GM12874 (cell line): ENCODE results near the gene XRCC2.

ENCODE experiments used
- TF ChIP-seq, protein P1 (sequence below): IDR thresholded peaks from 2 replicates; pipeline ENCODE4 v1.5.1; 2011; ENCODE audit warnings: low read depth, mild to moderate bottlenecking, control low read depth, low read length, moderate library complexity; ENCODE audit not compliant: insufficient read depth

The XRCC2 gene

DNA sequence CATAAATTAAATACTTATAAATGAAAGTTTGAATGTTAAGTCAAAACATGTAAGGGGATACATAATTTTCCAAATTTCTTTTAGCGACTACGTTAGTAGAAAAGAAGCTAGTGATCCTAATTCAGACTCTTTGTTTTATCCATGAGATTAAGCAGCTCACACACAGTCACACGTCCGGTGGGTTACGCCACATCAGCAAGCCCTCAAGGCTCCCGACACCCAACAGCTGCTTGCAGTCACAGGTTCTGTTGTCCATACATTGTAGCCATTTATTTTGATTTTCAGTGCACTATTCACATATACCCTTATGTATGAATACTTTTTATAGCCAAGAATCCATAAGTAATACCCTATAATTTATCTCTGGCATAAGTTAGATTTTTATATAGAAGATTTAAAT is 39.5 kb downstream of the XRCC2 start:
- TF ChIP-seq, protein P1, sequence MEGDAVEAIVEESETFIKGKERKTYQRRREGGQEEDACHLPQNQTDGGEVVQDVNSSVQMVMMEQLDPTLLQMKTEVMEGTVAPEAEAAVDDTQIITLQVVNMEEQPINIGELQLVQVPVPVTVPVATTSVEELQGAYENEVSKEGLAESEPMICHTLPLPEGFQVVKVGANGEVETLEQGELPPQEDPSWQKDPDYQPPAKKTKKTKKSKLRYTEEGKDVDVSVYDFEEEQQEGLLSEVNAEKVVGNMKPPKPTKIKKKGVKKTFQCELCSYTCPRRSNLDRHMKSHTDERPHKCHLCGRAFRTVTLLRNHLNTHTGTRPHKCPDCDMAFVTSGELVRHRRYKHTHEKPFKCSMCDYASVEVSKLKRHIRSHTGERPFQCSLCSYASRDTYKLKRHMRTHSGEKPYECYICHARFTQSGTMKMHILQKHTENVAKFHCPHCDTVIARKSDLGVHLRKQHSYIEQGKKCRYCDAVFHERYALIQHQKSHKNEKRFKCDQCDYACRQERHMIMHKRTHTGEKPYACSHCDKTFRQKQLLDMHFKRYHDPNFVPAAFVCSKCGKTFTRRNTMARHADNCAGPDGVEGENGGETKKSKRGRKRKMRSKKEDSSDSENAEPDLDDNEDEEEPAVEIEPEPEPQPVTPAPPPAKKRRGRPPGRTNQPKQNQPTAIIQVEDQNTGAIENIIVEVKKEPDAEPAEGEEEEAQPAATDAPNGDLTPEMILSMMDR = no peak

DNA sequence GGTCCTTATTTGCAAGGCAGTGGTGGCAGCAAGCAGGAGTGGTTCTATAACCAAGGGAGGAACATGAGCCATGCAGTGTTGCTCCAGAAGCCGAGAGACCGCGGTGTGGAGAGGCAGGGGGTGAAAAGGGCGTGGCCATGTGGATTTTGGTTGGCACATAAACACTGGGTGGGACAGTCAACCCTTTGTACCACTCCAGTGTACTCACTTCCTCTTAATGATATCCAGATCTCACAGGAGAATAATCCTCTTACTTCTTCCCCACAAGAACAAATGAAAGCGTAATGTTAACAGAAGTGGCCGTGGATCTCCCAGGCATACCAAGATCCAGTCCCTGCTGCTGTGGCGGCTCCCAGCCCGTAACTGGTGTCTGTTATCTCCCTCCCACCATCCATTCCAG is 42.4 kb downstream of the XRCC2 start:
- TF ChIP-seq, protein P1 = no peak

DNA sequence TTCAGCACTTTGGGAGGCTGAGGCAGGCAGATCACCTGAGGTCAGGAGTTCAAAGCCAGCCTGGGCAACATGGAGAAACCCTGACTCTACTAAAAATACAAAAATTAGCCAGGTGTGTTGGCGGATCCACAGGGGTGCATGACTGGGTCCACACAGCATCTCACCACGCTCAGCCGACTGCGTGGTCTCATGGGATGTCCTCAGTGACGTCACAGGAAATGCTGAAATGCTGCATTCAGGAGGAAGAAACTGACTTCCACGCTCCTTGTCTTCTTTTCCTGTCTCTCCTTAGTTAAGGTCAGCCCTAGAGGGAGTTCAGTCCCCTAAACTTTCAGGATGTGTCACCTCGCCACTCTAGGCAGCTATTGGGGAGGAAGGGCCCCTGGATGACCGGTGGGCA is 42.9 kb downstream of the XRCC2 start:
- TF ChIP-seq, protein P1 = no peak

DNA sequence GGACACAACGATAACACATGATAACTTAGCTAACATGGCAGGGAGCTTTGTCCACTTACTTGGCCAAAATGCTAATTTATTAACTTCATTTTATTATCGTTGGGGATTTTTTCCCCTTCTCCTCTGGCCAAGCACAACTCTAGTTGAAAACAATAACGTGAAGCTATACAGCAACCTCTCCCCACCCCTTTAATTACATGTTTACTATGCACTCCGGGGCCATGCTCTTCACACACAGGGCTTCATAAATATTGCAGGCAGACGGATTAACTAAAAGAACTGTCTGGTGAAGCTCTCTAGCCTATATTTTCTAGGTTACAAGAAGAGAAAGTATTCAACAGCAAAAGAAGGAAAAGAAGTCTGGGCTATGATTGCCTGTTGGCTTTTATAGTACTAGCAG is 51.7 kb downstream of the XRCC2 start:
- TF ChIP-seq, protein P1 = no peak

DNA sequence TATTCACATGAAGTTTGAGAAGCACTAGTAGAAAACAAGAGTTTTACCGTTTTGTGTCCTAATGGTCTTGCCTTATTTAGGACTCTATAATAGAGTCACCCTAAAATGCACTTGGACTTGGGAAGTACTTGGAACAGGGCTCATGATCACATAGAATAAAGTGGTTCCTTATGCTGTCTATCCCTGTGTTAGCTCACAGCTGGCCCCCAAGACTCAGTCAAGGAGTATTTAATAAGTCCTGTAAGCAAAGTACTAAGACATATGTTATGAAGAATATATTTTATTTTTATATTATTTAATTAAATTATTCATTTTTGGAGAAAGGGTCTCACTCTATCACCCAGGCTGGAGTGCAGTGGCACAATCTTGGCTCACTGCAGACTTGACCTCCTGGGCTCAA is 54.5 kb downstream of the XRCC2 start:
- TF ChIP-seq, protein P1 = no peak

DNA sequence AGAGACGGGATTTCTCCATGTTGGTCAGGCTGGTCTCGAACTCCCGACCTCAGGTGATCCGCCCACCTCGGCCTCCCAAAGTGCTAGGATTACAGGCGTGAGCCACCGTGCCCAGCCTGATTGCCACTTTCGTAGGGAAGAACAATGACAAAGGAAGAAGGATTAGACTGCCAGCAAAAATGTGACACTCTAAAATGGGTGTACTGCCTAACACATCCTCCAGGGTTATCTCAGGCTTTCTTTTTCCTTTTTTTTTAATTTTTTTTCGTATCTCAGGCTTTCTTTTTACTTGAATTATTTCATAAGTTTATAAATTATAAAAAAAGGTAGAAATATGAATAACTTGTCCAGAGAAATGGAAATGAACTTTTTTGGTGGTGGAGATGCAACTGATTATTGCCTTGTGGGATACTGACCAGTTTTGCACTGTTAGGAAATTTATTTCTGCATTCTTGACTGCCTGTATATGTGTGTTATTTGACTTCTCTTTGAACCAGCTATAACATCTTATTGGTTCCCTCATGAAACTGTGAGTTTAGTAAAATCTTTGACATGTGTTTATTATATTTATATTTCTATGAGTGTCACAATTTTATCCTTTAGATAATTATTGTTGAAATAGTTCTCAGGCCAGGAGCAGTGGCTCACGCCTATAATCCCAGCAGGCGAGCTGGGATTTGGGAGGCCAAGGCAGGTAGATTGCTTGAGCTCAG is 56.8 kb downstream of the XRCC2 start:
- TF ChIP-seq, protein P1 = no peak

DNA sequence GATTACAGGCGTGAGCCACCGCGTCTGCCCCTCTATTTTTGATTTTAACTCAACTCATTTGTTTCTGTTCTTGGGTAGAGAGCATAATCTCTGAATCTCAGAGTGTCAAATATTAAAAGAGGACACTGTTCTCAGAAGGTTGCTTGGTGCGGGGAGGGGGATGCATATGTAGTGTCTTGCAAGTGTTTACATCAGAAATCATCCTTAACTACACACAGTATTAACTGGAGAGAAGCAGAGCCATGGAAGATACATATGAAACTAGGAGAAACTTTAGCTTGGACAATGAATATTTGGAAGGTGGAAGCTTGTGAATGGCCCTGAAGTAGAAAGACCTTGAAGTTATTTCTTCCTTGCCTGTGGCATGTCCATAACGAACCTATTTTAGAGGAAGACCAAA is 57.5 kb downstream of the XRCC2 start:
- TF ChIP-seq, protein P1 = no peak
